Adipose tissue (tissue), 3 donors: ENCODE measurements around the gene NID1. TPM values are rescaled to one million over a fixed set of nuclear protein-coding genes. Genes with fewer than 3 reads are reported as not detected.
"Not testable (repeated sequence)": the region's sequence is repeated elsewhere in the genome, so short reads cannot be mapped to it uniquely, and the experiment has no call there.

ENCODE experiments used
- H3K27ac ChIP-seq: one replicate; pipeline ENCODE4 v1.5.1; 2013; ENCODE audit warnings: low read depth, low read length
- WGBS, 3 donors: extraction: QIAGEN DNeasy Blood & Tissue Kit; methylation state at CpG; one replicate each; pipeline ENCODE4 v1.1.7; 2013; 5-methylcytosine and 5-hydroxymethylcytosine counted together
- polyA plus RNA-seq, 3 donors: library from polyadenylated mRNA; stranded (reverse); fragments of 200-250 nt; gene quantifications; one replicate each; pipeline ENCODE4 v1.2.3, GENCODE V29; 2013
- donor health status: healthy with polysubstance abuse.
- donor health status: Bipolar disorder and iron deficiency.
- donor health status: healthy.

NID1 gene
- polyA plus RNA-seq, 3 donors, result 25.8 to 143 (median 66.6) TPM

DNA sequence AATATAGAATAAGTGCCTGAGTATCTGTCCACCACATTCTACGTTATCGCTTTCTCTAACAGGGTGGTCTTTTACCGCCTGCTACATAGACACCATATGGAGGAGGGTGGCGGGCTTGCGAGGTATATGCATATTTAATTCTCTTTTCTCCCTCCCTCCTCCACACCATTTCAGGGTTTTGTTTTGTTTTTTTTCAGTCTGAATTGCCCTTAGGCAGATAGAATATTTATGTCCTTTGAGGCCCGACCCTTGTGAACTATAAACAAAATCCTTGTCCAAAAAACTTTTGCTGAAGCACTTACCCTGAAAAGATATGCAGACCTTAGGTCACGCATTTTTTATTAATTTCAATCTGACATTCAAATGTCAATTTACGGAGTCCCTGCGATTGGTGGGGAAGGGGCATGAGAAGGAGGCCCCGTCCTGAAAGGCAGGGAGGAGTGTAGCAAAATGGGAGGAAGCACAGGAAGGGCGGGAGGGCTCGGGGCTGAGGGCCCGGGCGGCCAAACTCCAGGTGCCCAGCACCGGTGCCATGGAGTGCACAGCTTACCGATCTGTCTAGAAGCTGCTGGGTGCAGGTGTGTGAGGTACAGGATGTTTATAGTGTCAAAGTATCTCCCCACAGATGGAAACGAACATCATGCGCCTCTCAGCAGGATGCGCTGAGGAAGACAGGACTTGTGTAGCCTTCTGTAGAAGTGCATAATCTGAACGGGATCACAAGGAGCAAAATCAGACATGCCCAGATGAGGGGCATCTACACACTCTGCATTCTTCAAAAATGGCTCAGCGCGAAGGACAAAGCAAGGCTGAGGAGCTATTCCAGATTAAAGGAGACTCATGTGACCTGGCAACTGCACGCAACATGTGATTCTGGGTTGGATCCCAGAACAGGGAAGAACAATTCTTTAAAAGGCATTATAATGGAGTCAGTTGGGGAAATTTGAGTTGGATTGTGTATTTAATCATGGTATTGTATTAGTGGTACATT is 129.4 kb downstream of the NID1 start:
- WGBS, 3 donors, result 68 to 78% (median 69%) methylated on average over 23 of the region's 23 CpGs
- no peak overlapping the region for H3K27ac ChIP-seq

DNA sequence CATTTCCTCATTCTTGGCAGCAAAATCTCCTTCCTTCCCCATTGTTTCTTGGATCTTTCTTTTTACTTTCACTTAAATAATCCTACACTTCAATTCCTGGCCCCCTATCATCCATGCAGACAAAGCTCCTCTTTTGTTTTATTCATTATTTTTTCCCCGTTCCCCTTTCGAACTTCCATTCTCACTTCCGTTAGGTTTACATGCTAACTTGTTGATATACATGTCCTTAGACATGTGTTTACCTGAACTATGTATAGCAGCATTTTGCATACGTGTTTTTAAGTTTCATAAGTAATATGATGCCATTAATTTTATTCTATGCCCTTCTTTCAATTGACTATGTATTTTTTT is 131.1 kb downstream of the NID1 start:
- no peak overlapping the region for H3K27ac ChIP-seq
- WGBS, 3 donors, result 50 to 79% (median 71%) methylated on average over 4 of the region's 4 CpGs

- WGBS, 3 donors, result 76 to 84% (median 81%) methylated on average over 8 of the region's 8 CpGs
- no peak overlapping the region for H3K27ac ChIP-seq
These were observed 131.7 kb downstream of the NID1 start for GRCh38 chr1:235933017-235933765.

DNA sequence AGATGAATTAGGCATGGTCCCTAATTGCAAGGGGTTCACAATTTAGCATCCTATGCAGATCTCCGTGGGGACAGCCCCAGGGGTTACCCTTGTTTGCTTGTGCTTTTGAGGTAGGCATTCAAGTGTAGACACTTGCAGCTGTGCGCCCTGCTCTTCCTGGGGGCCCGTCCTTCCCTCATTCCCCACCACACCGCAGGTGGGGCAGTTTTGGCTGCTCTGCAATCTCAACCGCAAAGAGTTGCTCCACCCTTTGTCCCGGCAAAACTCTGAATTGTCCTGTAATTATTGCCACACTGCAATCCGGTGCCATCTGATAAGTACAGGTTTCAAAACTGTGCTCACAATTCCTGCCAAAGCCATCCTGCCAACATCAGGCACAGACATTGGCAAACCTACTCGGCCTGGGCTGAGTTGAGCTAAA is 132.8 kb downstream of the NID1 start:
- 41 to 50% (median 49%) methylated on average over 8 of the region's 8 CpGs for WGBS, 3 donors
- no peak overlapping the region for H3K27ac ChIP-seq

GRCh38 chr1:235931171-235931738 is 133.6 kb downstream of the NID1 start:
- no peak overlapping the region for H3K27ac ChIP-seq

DNA sequence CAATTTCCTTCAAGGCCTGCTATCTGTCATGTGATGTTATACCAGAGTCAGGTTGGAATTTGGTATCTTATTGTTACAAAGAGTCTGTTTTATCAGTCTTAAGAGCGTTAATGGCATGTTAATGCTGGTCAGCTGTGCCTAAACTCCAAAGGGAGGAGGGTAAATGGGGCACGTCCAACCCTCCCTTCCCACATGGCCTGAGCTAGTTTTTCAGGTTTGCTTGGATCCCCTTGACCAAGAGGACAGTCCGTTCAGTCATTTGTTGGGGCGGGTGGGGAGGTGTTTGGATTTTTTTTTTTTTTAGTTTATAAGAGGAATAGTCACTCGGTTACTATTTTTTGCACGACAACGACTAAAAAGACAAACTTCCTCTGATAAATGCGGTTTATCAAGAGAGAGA is 134.3 kb downstream of the NID1 start:
- WGBS, 3 donors, result 50 to 84% (median 80%) methylated on average over 8 of the region's 8 CpGs
- H3K27ac ChIP-seq, result no peak overlapping the region

More at GRCh38 chr1:235931171-235931738, 133.6 kb downstream of the NID1 start:
- 47 to 69% (median 67%) methylated on average over 8 of the region's 8 CpGs for WGBS, 3 donors

DNA sequence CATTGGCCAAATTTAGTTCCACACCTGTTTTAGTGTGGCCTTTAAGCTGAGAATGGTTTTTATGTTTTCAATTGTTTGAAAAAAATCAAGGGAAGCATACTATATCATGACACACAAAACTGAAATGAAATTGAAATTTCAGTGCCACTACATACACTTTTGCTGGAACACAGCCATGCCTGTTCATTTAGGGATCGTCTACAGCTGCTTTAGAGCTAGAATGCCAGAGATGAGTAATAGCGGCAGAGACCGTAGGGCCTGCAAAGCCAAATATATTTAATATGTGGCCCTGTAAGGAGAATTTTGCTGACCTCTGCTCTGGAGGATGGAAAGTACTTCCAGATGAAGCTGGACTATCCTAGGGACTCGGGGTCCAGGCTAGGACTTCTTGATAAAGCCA is 135.7 kb downstream of the NID1 start:
- H3K27ac ChIP-seq, result no peak overlapping the region
- WGBS, 3 donors, result 74 to 84% (median 83%) methylated on average over 4 of the region's 4 CpGs

DNA sequence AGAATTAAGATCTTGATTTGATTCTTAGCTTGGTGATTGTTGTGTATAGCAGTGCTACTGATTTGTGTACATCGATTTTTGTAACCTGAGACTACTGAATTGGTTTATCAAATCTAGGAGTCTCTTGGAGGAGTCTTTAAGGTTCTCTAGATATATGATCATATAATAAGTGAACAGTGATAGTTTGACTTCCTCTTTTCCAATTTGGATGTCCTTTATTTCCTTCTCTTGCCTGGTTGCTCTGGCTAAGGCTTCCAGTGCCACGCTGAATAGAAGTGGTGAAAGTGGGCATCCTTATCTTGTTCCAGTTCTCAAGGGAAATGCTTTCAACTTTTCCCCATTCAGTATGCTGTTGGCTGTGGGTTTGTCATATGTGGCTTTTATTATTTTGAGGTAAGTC is 136.7 kb downstream of the NID1 start:
- WGBS, 3 donors, result 82 to 86% (median 84%) methylated on average over 2 of the region's 2 CpGs
- no peak overlapping the region for H3K27ac ChIP-seq

DNA sequence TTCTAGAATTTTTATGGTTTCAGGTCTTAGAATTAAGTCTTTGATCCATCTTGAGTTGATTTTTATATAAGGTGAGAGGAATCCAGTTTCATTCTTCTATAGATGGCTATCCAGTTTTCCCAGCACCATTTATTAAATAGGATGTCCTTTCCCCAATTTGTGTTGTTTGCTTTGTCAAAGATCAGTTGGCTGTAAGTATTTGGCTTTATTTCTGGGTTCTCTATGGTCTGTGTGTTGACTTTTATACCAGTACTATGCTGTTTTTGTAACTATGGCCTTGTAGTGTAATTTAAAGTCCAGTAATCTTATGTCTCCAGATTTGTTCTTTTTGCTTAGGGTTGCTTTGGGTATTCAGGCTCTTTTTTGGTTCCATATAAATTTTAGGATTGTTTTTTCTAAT is 137.3 kb downstream of the NID1 start:
- H3K27ac ChIP-seq, result not testable (repeated sequence)

Other genes starting within 250 kb of the NID1 start
- gene LYST, start 198.2 kb downstream of the NID1 start, polyA plus RNA-seq, result 1 to 10 TPM; 3.1 to 9.4 (median 7.9) TPM
- 1 to 10 TPM; 1.6 to 9.8 (median 7.3) TPM for gene GPR137B, start 77.4 kb upstream of the NID1 start, polyA plus RNA-seq
- 10 to 100 TPM in 1 of 3 donors, 1 to 10 TPM in 2; 2.6 to 91.2 (median 6.5) TPM for gene ERO1B, start 216.9 kb upstream of the NID1 start, polyA plus RNA-seq